A549 (cell line): ENCODE results near the gene ZNF729. TPM values are rescaled to one million over a fixed set of nuclear protein-coding genes. Genes with fewer than 3 reads are reported as not detected.

ENCODE experiments used
- ATAC-seq, 2 experiments: fragments of 200-7000 bp in 1 of 2; fragments of >200 bp in 1 of 2; cut with Nextera tagmentation in 1 of 2; cut with Tn5 transposase in 1 of 2; 3 replicates each; pipeline versions ENCODE4 v1.8.0 to v1.9.1; 2018 to 2020; ENCODE audit warnings: mild to moderate bottlenecking in 1 of 2, moderate library complexity in 1 of 2
- CTCF ChIA-PET: fragments of 300-600 bp; sonication (Branson Sonifier 250); formaldehyde crosslinking; extraction: SDS; loops from one replicate; lab custom pipeline; 2021; ENCODE audit warnings: antibody characterized with exemption, inconsistent platforms; lab: Yijun Ruan, JAX
- POLR2A ChIA-PET: fragments of 350-600 bp; formaldehyde crosslinking; extraction: SDS; loops from one replicate; lab custom pipeline; 2021; ENCODE audit warnings: antibody characterized with exemption, inconsistent platforms; lab: Yijun Ruan, JAX
- DNase-seq, 2 experiments: peaks; one replicate each; pipeline versions ENCODE4 v3.0.0 to v3.0.0-alpha.2; 2011 to 2016; ENCODE audit warnings: low read depth in 1 of 2, low spot score in 1 of 2
- FAIRE-seq: peaks from 2 replicates; lab custom pipeline; 2011; peaks lifted over from hg19 to GRCh38; lab: Jason Lieb, UNC
- H3K27ac ChIP-seq, 2 experiments: fragments of >200 bp; sonication (Bioruptor Twin); formaldehyde crosslinking; 3 replicates each; pipeline ENCODE4 v1.5.1; 2016 to 2017
- H3K4me1 ChIP-seq: fragments of >200 bp; sonication (Bioruptor Twin); formaldehyde crosslinking; 3 replicates; pipeline ENCODE4 v1.6.1; 2016
- H3K4me2 ChIP-seq: fragments of >200 bp; sonication (Bioruptor Twin); formaldehyde crosslinking; 3 replicates; pipeline ENCODE4 v1.6.1; 2016
- H3K4me3 ChIP-seq: fragments of >200 bp; sonication (Bioruptor Twin); formaldehyde crosslinking; 3 replicates; pipeline ENCODE4 v1.5.1; 2016
- H3K9me3 ChIP-seq: fragments of >200 bp; sonication (Bioruptor Twin); formaldehyde crosslinking; 3 replicates; pipeline ENCODE4 v1.6.1; 2016
- BCL3 ChIP-seq: fragments of >200 bp; sonication (Bioruptor Twin); formaldehyde crosslinking; IDR thresholded peaks from 3 replicates; pipeline ENCODE4 v1.6.1; 2016
- CBX2 ChIP-seq: fragments of 200-600 bp; sonication (generic); IDR thresholded peaks from 2 replicates; pipeline ENCODE4 v1.6.1; 2016; ENCODE audit warnings: low read depth, mild to moderate bottlenecking, borderline replicate concordance
- EHMT2 ChIP-seq: fragments of 200-600 bp; sonication (generic); IDR thresholded peaks from 2 replicates; pipeline ENCODE4 v1.6.1; 2016; ENCODE audit warnings: antibody characterized with exemption, low read depth, mild to moderate bottlenecking, moderate library complexity
- EP300 ChIP-seq, 2 experiments: fragments of >200 bp; sonication (Bioruptor Twin); formaldehyde crosslinking; IDR thresholded peaks; 2 replicates in 1 of 2; 3 replicates in 1 of 2; pipeline ENCODE4 v1.6.1; 2016 to 2017
- HOXA7 ChIP-seq: fragments of 250-450 bp; sonication (Bioruptor Pico); IDR thresholded peaks from 2 replicates; pipeline ENCODE4 v1.5.0; 2020; ENCODE audit warnings: mild to moderate bottlenecking, moderate library complexity
- HOXB13 ChIP-seq: fragments of 250-450 bp; sonication (Bioruptor Pico); IDR thresholded peaks from 2 replicates; pipeline ENCODE4 v1.5.0; 2020; ENCODE audit warnings: low read depth, mild to moderate bottlenecking, moderate library complexity
- HOXB5 ChIP-seq: fragments of 250-450 bp; sonication (Bioruptor Pico); IDR thresholded peaks from 2 replicates; pipeline ENCODE4 v1.5.0; 2020; ENCODE audit warnings: mild to moderate bottlenecking, moderate library complexity
- MAFK ChIP-seq: fragments of 450-650 bp; IDR thresholded peaks from 2 replicates; pipeline ENCODE4 v1.6.1; 2014; ENCODE audit not compliant: partially characterized antibody
- NFE2L2 ChIP-seq: fragments of 150-350 bp; conservative IDR thresholded peaks from 2 replicates; pipeline ENCODE4 v1.6.1; 2014; ENCODE audit warnings: low read length
- POLR2A ChIP-seq: IDR thresholded peaks from 2 replicates; pipeline ENCODE4 v1.6.1; 2012; ENCODE audit warnings: mild to moderate bottlenecking, low read length
- POLR2AphosphoS2 ChIP-seq: conservative IDR thresholded peaks from 2 replicates; pipeline ENCODE4 v1.6.1; 2012; ENCODE audit warnings: low read length, improper control_type of control experiment, inconsistent platforms
- RCOR1 ChIP-seq: fragments of 150-350 bp; IDR thresholded peaks from 2 replicates; pipeline ENCODE4 v1.6.1; 2014; ENCODE audit warnings: antibody characterized with exemption, low read length, low read depth
- REST ChIP-seq: fragments of 200-600 bp; sonication (generic); IDR thresholded peaks from 2 replicates; pipeline ENCODE4 v1.6.1; 2016; ENCODE audit warnings: antibody characterized with exemption, mild to moderate bottlenecking, moderate library complexity
- RNF2 ChIP-seq: fragments of 200-600 bp; sonication (generic); IDR thresholded peaks from 2 replicates; pipeline ENCODE4 v1.6.1; 2016; ENCODE audit warnings: low read depth, mild to moderate bottlenecking, antibody characterized with exemption, moderate library complexity, borderline replicate concordance
- SREBF2 ChIP-seq: fragments of 450-650 bp; IDR thresholded peaks from 2 replicates; pipeline ENCODE4 v1.6.1; 2014; ENCODE audit warnings: mild to moderate bottlenecking, moderate library complexity
- TFCP2L1 ChIP-seq: fragments of 250-450 bp; sonication (Bioruptor Pico); IDR thresholded peaks from 2 replicates; pipeline ENCODE4 v1.5.0; 2021; ENCODE audit warnings: mild to moderate bottlenecking
- TP53 ChIP-seq: fragments of 250-450 bp; sonication (Bioruptor Pico); IDR thresholded peaks from 2 replicates; pipeline ENCODE4 v1.5.0; 2021; ENCODE audit warnings: mild to moderate bottlenecking, moderate library complexity
- ZC3H11A ChIP-seq: fragments of 450-650 bp; IDR thresholded peaks from 2 replicates; pipeline ENCODE4 v1.6.1; 2014; ENCODE audit warnings: antibody characterized with exemption, mild to moderate bottlenecking
- ZNF302 ChIP-seq: fragments of 250-450 bp; sonication (Bioruptor Pico); IDR thresholded peaks from 2 replicates; pipeline ENCODE4 v1.9.0; 2021; ENCODE audit warnings: inconsistent platforms, mild to moderate bottlenecking, moderate library complexity
- ZSCAN20 ChIP-seq: fragments of 250-450 bp; sonication (Bioruptor Pico); IDR thresholded peaks from 2 replicates; pipeline ENCODE4 v1.8.0; 2022; ENCODE audit warnings: mild to moderate bottlenecking, moderate library complexity
- WGBS: methylation state at CpG from one replicate; pipeline ENCODE4 v1.1.6; 2017; ENCODE audit errors: missing lambda C conversion rate; 5-methylcytosine and 5-hydroxymethylcytosine counted together
- polyA plus RNA-seq, 4 experiments: library from polyadenylated mRNA; depleted of rRNA in 3 of 4; stranded (reverse); fragments of >200 nt; fragmentation: RNase III in 1 of 4; extraction: RNeasy Plus Mini Kit Qiagen cat#74134 plus additional on column Dnase treatment in 1 of 4; gene quantifications; 2 replicates in 3 of 4; 3 replicates in 1 of 4; pipeline ENCODE4 v1.2.3, GENCODE V29; 2011 to 2017
- TF ChIP-seq, protein P1 (sequence below): fragments of 450-650 bp; IDR thresholded peaks from 2 replicates; pipeline ENCODE4 v1.6.1; 2014; ENCODE audit warnings: antibody characterized with exemption

Gene ZNF729
- polyA plus RNA-seq, 2 of the 4 experiments (the other 2 are of a cell fraction): not detected

- POLR2A ChIA-PET: no interaction called here
- Histone ChIP-seq H3K9me3 (peaks cover 25% of the 10 kb centered on the region), H3K27ac (no peak overlapping the region), H3K4me1 (no peaks in the 10 kb centered on the region), H3K4me2 (no peak overlapping the region), H3K4me3 (no peak overlapping the region)
- ATAC-seq: no peak
- CTCF ChIA-PET: no interaction called here
- no peak for DNase-seq
- no peak for TF ChIP-seq POLR2AphosphoS2
- no peak for TF ChIP-seq RNF2
- TF ChIP-seq SREBF2: no peak
- TF ChIP-seq REST: no peak
- no peak for TF ChIP-seq BCL3
- TF ChIP-seq ZNF302 (CRISPR knock-in tag): no peak
- TF ChIP-seq EHMT2: no peak
- TF ChIP-seq, protein P1, sequence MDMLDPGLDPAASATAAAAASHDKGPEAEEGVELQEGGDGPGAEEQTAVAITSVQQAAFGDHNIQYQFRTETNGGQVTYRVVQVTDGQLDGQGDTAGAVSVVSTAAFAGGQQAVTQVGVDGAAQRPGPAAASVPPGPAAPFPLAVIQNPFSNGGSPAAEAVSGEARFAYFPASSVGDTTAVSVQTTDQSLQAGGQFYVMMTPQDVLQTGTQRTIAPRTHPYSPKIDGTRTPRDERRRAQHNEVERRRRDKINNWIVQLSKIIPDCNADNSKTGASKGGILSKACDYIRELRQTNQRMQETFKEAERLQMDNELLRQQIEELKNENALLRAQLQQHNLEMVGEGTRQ: no peak
- TF ChIP-seq POLR2A: no peak
- no peak for TF ChIP-seq TFCP2L1
- FAIRE-seq: no peak
Observed at GRCh38 chr19:22257916-22258315, 28.3 kb upstream of the ZNF729 start.

- no peaks in the 10 kb centered on the region for H3K4me1 ChIP-seq
- FAIRE-seq: no peak
- CTCF ChIA-PET: no interaction called here
- TF ChIP-seq RCOR1 (no peak), BCL3 (no peak), POLR2A (no peak), HOXA7 (no peak), TFCP2L1 (no peak), NFE2L2 (peak; percentile 76), MAFK (peak; percentile 57)
- TF ChIP-seq, all 56 proteins: peak for 2
- H3K27ac ChIP-seq: no peak overlapping the region
- POLR2A ChIA-PET: no interaction called here
- no peak overlapping the region for H3K4me3 ChIP-seq
- no peak overlapping the region for H3K4me2 ChIP-seq
- ATAC-seq (no peak), DNase-seq (no peak)
- 0% methylated on average over 2 of the region's 2 CpGs for WGBS
- H3K9me3 ChIP-seq: peaks cover 25% of the 10 kb centered on the region
Observed at GRCh38 chr19:22260499-22260898, 25.7 kb upstream of the ZNF729 start.

- H3K4me3 ChIP-seq: no peak overlapping the region
- TF ChIP-seq HOXA7 (no peak), TFCP2L1 (no peak), ZC3H11A (no peak), TP53 (no peak), EP300 (IDR thresholded peaks at IDR 0.05) (no peak), HOXB5 (CRISPR knock-in tag) (no peak), SREBF2 (no peak), ZNF302 (CRISPR knock-in tag) (no peak), CBX2 (no peak), ZSCAN20 (CRISPR knock-in tag) (no peak), REST (no peak), HOXB13 (no peak)
- TF ChIP-seq, protein P1: no peak
- CTCF ChIA-PET: no interaction called here
- POLR2A ChIA-PET: no interaction called here
- no peak overlapping the region for H3K27ac ChIP-seq
- no peaks in the 10 kb centered on the region for H3K4me1 ChIP-seq
- DNase-seq: no peak
- no peak for ATAC-seq
- no peak for FAIRE-seq
- H3K4me2 ChIP-seq: no peak overlapping the region
- peaks cover 34% of the 10 kb centered on the region for H3K9me3 ChIP-seq
- WGBS: 64% methylated on average over 21 of the region's 37 CpGs
Observed at GRCh38 chr19:22261596-22261995, 24.6 kb upstream of the ZNF729 start.
